Liver (tissue), 9 donors: ENCODE measurements around the gene CFAP45. TPM values are rescaled to one million over a fixed set of nuclear protein-coding genes. Genes with fewer than 3 reads are reported as not detected.

ENCODE experiments used
- DNase-seq: peaks from one replicate; pipeline ENCODE4 v3.0.0-alpha.2; 2017; ENCODE audit warnings: low spot score
- H3K27ac ChIP-seq, 2 donors: one replicate each; pipeline ENCODE4 v1.7.0; 2013; ENCODE audit warnings: inconsistent platforms in 2 of 2, low read length in 2 of 2, control low read depth in 1 of 2, low read depth in 1 of 2, mild to moderate bottlenecking in 1 of 2
- H3K27me3 ChIP-seq, 4 donors: one replicate each; pipeline versions ENCODE4 v1.6.1 to v1.7.0; 2013; ENCODE audit warnings: low read length in 3 of 4, inconsistent platforms in 1 of 4, mild to moderate bottlenecking in 1 of 4, moderate library complexity in 1 of 4; ENCODE audit not compliant: control insufficient read depth in 4 of 4, insufficient read depth in 4 of 4
- H3K36me3 ChIP-seq, 4 donors: one replicate each; pipeline versions ENCODE4 v1.6.1 to v1.7.0; 2013; ENCODE audit warnings: low read length in 3 of 4, mild to moderate bottlenecking in 3 of 4, low read depth in 1 of 4, moderate library complexity in 1 of 4; ENCODE audit not compliant: control insufficient read depth in 4 of 4, insufficient read depth in 3 of 4
- H3K4me1 ChIP-seq, 4 donors: one replicate each; pipeline versions ENCODE4 v1.6.1 to v1.7.0; 2013; ENCODE audit warnings: low read length in 3 of 4, mild to moderate bottlenecking in 3 of 4, moderate library complexity in 1 of 4; ENCODE audit not compliant: control insufficient read depth in 4 of 4, insufficient read depth in 4 of 4
- H3K4me3 ChIP-seq, 3 donors: one replicate each; pipeline versions ENCODE4 v1.6.1 to v1.7.0; 2013; ENCODE audit warnings: low read length in 3 of 3, control low read depth in 1 of 3, low read depth in 1 of 3, mild to moderate bottlenecking in 1 of 3
- H3K9ac ChIP-seq, 2 donors: one replicate each; pipeline ENCODE4 v1.7.0; 2013; ENCODE audit warnings: low read length in 2 of 2, mild to moderate bottlenecking in 2 of 2, moderate library complexity in 2 of 2, control low read depth in 1 of 2, low read depth in 1 of 2
- H3K9me3 ChIP-seq, 4 donors: one replicate each; pipeline versions ENCODE4 v1.6.1 to v1.7.0; 2013; ENCODE audit warnings: low read length in 3 of 4; ENCODE audit not compliant: control insufficient read depth in 4 of 4
- EGR1 ChIP-seq, 2 donors: IDR thresholded peaks; 2 replicates each; pipeline ENCODE4 v1.6.1; 2016 to 2018; ENCODE audit warnings: antibody characterized with exemption in 2 of 2, low read depth in 2 of 2
- FOXA1 ChIP-seq: IDR thresholded peaks from 2 replicates; pipeline ENCODE4 v1.6.1; 2016; ENCODE audit warnings: antibody characterized with exemption
- FOXA2 ChIP-seq: IDR thresholded peaks from 2 replicates; pipeline ENCODE4 v1.6.1; 2016; ENCODE audit warnings: antibody characterized with exemption
- GABPA ChIP-seq, 2 donors: IDR thresholded peaks in 1 of 2; conservative IDR thresholded peaks in 1 of 2; 2 replicates each; pipeline ENCODE4 v1.6.1; 2016; ENCODE audit warnings: antibody characterized with exemption in 2 of 2, mild to moderate bottlenecking in 1 of 2, moderate library complexity in 1 of 2
- HNF4A ChIP-seq, 2 donors: conservative IDR thresholded peaks; 2 replicates each; pipeline ENCODE4 v1.6.1; 2016; ENCODE audit warnings: antibody characterized with exemption in 2 of 2, mild to moderate bottlenecking in 2 of 2
- HNF4G ChIP-seq: IDR thresholded peaks from 2 replicates; pipeline ENCODE4 v1.6.1; 2016; ENCODE audit warnings: antibody characterized with exemption
- JUND ChIP-seq, 2 donors: IDR thresholded peaks; 2 replicates each; pipeline ENCODE4 v1.6.1; 2016; ENCODE audit warnings: antibody characterized with exemption in 2 of 2
- NR2F2 ChIP-seq: IDR thresholded peaks from 2 replicates; pipeline ENCODE4 v1.6.1; 2016; ENCODE audit warnings: antibody characterized with exemption
- RAD21 ChIP-seq, 2 donors: IDR thresholded peaks; 2 replicates each; pipeline ENCODE4 v1.6.1; 2016; ENCODE audit warnings: antibody characterized with exemption in 2 of 2, mild to moderate bottlenecking in 2 of 2
- RXRA ChIP-seq, 2 donors: IDR thresholded peaks; 2 replicates each; pipeline ENCODE4 v1.6.1; 2017 to 2018; ENCODE audit warnings: antibody characterized with exemption in 2 of 2, mild to moderate bottlenecking in 1 of 2
- SP1 ChIP-seq: IDR thresholded peaks from 2 replicates; pipeline ENCODE4 v1.6.1; 2018; ENCODE audit warnings: antibody characterized with exemption, mild to moderate bottlenecking
- TAF1 ChIP-seq: conservative IDR thresholded peaks from 2 replicates; pipeline ENCODE4 v1.6.1; 2016; ENCODE audit warnings: antibody characterized with exemption, mild to moderate bottlenecking
- YY1 ChIP-seq: IDR thresholded peaks from 2 replicates; pipeline ENCODE4 v1.6.1; 2016; ENCODE audit warnings: antibody characterized with exemption, mild to moderate bottlenecking
- WGBS: extraction: QIAGEN DNeasy Blood & Tissue Kit; methylation state at CpG from one replicate; pipeline ENCODE4 v1.1.7; 2013; 5-methylcytosine and 5-hydroxymethylcytosine counted together
- polyA plus RNA-seq, 2 donors: library from polyadenylated mRNA; stranded (reverse) in 1 of 2; unstranded in 1 of 2; fragments of 200-250 nt in 1 of 2; fragments of >200 nt in 1 of 2; fragmentation: Nextera tagmentation in 1 of 2; extraction: Ambion mirVana in 1 of 2; gene quantifications; one replicate each; pipeline versions ENCODE4 v1.2.1 to v1.2.3, GENCODE V29; 2013 to 2015
- total RNA-seq, 2 donors: library from RNA; depleted of rRNA; stranded (reverse); fragments of >200 nt; gene quantifications; one replicate each; pipeline ENCODE4 v1.2.3, GENCODE V29; 2014
- TF ChIP-seq, protein P1 (sequence below): IDR thresholded peaks from 2 replicates; pipeline ENCODE4 v1.6.1; 2016; ENCODE audit warnings: antibody characterized with exemption
- TF ChIP-seq, protein P2 (sequence below): IDR thresholded peaks from 2 replicates; pipeline ENCODE4 v1.6.1; 2016; ENCODE audit warnings: antibody characterized with exemption
- TF ChIP-seq, protein P3 (sequence below): IDR thresholded peaks from 2 replicates; pipeline ENCODE4 v1.6.1; 2016; ENCODE audit warnings: antibody characterized with exemption
- TF ChIP-seq, protein P4 (sequence below): IDR thresholded peaks from 2 replicates; pipeline ENCODE4 v1.6.1; 2016; ENCODE audit warnings: antibody characterized with exemption, mild to moderate bottlenecking
- donor health status: healthy.
- donor health status: healthy.
- donor health status: healthy.
- donor health status: healthy.
- donor health status: healthy.

The CFAP45 gene
- total and polyA plus RNA-seq, 4 donors: 0.03 to 0.24 TPM; not detected in 2

DNA sequence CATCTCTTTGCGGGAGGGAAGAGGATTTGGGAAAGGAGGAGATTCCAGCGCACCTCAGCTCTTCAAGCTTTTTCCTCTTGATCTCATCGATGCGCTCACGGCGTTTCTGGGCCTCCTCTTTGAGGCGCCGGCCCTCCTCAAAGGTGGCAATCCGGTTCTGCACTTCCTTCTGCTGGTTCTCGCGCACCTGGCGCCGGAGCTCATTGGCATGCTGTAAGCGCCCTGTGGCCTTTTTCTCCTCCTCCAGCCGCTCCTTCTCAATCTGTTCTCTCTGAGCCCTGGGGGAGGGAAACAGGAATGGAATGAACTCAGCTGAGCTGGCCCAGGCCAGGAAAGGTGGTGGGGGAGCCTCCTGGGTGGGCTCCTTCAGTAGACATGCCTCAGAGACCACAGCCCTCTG, 27.1 kb downstream of the CFAP45 start:
- Histone ChIP-seq H3K4me1 (peaks cover 5 to 6% (median 5%) of the 10 kb centered on the region in 4 donors), H3K9me3 (no peaks in the 10 kb centered on the region), H3K27ac (no peak overlapping the region), H3K36me3 (no peaks in the 10 kb centered on the region), H3K27me3 (no peaks in the 10 kb centered on the region), H3K4me3 (no peak overlapping the region), H3K9ac (no peak overlapping the region)
- TF ChIP-seq RAD21 (IDR thresholded peaks at IDR 0.05) (no peak), NR2F2 (no peak), EGR1 (IDR thresholded peaks at IDR 0.05; ENCODE audit: low read depth in 2 of 2) (no peak), SP1 (no peak), GABPA (IDR thresholded peaks at IDR 0.05 in 1 of 2, conservative IDR thresholded peaks at IDR 0.05 in 1 of 2) (no peak), JUND (IDR thresholded peaks at IDR 0.05) (no peak), FOXA1 (no peak)
- TF ChIP-seq, protein P1, sequence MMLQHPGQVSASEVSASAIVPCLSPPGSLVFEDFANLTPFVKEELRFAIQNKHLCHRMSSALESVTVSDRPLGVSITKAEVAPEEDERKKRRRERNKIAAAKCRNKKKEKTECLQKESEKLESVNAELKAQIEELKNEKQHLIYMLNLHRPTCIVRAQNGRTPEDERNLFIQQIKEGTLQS: no peak
- TF ChIP-seq, protein P2, sequence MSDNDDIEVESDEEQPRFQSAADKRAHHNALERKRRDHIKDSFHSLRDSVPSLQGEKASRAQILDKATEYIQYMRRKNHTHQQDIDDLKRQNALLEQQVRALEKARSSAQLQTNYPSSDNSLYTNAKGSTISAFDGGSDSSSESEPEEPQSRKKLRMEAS: no peak
- TF ChIP-seq, protein P3, sequence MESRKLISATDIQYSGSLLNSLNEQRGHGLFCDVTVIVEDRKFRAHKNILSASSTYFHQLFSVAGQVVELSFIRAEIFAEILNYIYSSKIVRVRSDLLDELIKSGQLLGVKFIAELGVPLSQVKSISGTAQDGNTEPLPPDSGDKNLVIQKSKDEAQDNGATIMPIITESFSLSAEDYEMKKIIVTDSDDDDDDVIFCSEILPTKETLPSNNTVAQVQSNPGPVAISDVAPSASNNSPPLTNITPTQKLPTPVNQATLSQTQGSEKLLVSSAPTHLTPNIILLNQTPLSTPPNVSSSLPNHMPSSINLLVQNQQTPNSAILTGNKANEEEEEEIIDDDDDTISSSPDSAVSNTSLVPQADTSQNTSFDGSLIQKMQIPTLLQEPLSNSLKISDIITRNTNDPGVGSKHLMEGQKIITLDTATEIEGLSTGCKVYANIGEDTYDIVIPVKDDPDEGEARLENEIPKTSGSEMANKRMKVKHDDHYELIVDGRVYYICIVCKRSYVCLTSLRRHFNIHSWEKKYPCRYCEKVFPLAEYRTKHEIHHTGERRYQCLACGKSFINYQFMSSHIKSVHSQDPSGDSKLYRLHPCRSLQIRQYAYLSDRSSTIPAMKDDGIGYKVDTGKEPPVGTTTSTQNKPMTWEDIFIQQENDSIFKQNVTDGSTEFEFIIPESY: no peak
- 83% methylated on average over 15 of the region's 15 CpGs for WGBS
- no peak for DNase-seq

DNA sequence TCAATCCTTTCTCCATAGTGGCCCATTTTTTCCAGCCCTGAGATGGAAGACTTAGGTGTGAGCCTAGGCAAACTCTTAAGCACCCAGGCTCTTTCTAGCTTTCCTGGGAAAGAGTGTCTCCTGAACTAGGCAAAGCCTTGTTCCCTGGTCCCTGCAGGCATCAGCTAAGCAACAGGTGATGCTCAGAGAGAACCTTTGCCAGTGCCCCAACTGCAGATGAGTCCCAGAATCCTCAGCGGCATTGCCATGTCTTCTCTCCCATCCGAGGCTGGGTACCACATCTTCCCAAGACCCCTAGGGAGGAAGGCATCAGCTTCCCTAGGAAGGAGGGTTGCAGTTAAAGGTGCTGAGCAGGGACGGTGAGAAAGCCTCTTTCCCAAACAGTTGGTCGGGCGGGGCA, 29.3 kb downstream of the CFAP45 start:
- DNase-seq: no peak
- Histone ChIP-seq H3K9me3 (no peaks in the 10 kb centered on the region), H3K36me3 (no peaks in the 10 kb centered on the region), H3K27ac (no peak overlapping the region), H3K4me1 (peaks cover 6 to 11% (median 10%) of the 10 kb centered on the region in 4 donors), H3K9ac (no peak overlapping the region), H3K4me3 (no peak overlapping the region), H3K27me3 (no peaks in the 10 kb centered on the region)
- TF ChIP-seq YY1 (no peak), NR2F2 (no peak), FOXA1 (no peak), GABPA (IDR thresholded peaks at IDR 0.05 in 1 of 2, conservative IDR thresholded peaks at IDR 0.05 in 1 of 2) (no peak), FOXA2 (no peak), HNF4A (conservative IDR thresholded peaks at IDR 0.05) (no peak), RXRA (IDR thresholded peaks at IDR 0.05) (no peak), SP1 (no peak), EGR1 (IDR thresholded peaks at IDR 0.05; ENCODE audit: low read depth in 2 of 2) (no peak), HNF4G (no peak), RAD21 (IDR thresholded peaks at IDR 0.05) (no peak), TAF1 (no peak)
- TF ChIP-seq, protein P1: no peak
- TF ChIP-seq, protein P4, sequence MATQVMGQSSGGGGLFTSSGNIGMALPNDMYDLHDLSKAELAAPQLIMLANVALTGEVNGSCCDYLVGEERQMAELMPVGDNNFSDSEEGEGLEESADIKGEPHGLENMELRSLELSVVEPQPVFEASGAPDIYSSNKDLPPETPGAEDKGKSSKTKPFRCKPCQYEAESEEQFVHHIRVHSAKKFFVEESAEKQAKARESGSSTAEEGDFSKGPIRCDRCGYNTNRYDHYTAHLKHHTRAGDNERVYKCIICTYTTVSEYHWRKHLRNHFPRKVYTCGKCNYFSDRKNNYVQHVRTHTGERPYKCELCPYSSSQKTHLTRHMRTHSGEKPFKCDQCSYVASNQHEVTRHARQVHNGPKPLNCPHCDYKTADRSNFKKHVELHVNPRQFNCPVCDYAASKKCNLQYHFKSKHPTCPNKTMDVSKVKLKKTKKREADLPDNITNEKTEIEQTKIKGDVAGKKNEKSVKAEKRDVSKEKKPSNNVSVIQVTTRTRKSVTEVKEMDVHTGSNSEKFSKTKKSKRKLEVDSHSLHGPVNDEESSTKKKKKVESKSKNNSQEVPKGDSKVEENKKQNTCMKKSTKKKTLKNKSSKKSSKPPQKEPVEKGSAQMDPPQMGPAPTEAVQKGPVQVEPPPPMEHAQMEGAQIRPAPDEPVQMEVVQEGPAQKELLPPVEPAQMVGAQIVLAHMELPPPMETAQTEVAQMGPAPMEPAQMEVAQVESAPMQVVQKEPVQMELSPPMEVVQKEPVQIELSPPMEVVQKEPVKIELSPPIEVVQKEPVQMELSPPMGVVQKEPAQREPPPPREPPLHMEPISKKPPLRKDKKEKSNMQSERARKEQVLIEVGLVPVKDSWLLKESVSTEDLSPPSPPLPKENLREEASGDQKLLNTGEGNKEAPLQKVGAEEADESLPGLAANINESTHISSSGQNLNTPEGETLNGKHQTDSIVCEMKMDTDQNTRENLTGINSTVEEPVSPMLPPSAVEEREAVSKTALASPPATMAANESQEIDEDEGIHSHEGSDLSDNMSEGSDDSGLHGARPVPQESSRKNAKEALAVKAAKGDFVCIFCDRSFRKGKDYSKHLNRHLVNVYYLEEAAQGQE: no peak
- TF ChIP-seq, protein P3: no peak
- TF ChIP-seq, protein P2: no peak
- 90% methylated on average over 5 of the region's 5 CpGs for WGBS
